ELR (cell line): ENCODE results near the gene PLBD2.

Experiments used
- DNase-seq: peaks from one replicate; pipeline ENCODE4 v3.0.0-alpha.2; 2015; ENCODE audit warnings: low read depth

Gene PLBD2

DNA sequence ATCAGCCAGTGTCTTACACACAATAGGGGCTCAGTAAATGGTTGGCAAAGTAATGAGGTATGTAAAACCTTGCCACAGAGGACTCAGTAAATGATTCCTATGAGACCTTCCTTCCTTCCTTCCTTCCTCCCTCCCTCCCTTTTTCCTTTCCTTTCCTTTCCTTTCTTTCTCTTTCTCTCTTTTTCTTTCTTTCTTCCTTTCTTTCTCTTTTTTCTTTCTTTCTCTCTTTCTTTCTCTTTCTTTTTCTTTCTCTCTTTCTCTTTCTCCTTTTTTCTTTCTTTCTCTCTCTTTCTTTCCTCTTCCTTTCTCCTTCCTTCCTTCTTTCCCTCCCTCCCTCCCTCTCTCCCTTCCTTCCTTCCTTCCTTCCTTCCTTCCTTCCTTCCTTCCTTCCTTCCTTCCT is 37.8 kb downstream of the PLBD2 start:
- DNase-seq = no peak

DNA sequence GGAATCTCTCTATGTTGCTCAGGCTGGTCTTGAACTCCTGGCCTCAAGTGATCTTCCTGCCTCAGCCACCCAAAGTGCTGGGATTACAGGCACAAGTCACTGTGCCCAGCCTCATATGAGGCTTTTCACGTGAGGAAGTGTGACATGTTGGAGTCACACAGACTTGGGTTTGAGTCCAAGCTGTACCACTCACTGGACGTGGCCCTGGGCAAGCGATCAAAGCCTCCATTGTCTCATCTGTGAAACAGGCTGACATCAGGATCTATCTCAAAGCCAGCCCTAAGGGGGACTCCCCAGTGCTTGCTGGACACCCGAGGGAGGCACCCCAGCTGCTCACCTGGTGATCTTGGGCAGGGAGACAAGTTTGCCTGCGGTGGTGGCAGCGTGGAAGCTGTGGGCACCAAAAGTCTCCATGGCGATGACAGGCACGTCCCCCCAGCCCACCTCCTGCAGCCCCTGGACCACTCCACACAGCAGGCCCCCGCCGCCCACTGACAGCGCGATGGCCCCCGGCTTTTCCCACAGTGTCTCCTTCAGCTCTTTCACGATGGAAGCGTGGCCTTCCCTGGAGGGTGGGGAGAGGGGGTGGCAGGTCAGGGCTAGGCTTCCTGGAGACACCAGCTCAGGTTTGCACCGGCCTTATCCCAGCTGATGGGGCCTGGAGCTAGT is 38.6 kb downstream of the PLBD2 start:
- no peak for DNase-seq

DNA sequence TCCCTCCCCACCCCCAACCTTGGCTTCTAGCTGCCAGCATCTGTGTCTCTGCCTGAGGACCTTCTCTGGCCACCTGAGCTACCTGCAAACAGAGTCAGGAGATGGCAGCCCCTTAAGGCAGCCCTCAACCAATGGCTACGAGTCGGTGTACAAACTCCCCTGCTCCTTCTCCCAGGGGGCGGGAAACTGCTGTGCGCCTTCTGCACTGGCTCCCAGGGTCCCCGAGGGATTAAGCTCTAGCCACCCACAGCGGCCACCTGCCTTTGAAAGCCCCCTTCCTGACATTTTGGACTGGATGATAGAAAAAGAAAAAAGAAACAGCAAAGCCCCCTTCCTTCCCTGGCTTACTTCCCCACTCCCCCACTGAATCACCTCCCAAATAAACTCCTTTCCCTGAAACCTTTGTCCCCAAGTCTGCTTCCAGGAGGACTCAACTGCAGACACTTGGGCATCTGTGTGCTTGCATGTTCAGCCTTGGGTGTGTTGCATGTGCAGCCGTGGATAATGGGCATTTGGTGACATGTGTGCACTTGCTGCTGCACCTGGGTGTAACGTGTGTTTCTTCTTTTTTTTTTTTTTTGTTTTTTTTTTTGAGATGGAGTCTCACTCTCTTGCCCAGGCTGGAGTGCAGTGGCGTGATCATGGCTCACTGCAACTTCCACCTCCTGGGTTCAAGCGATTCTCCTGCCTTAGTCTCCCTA is 39.3 kb downstream of the PLBD2 start:
- DNase-seq = no peak

DNA sequence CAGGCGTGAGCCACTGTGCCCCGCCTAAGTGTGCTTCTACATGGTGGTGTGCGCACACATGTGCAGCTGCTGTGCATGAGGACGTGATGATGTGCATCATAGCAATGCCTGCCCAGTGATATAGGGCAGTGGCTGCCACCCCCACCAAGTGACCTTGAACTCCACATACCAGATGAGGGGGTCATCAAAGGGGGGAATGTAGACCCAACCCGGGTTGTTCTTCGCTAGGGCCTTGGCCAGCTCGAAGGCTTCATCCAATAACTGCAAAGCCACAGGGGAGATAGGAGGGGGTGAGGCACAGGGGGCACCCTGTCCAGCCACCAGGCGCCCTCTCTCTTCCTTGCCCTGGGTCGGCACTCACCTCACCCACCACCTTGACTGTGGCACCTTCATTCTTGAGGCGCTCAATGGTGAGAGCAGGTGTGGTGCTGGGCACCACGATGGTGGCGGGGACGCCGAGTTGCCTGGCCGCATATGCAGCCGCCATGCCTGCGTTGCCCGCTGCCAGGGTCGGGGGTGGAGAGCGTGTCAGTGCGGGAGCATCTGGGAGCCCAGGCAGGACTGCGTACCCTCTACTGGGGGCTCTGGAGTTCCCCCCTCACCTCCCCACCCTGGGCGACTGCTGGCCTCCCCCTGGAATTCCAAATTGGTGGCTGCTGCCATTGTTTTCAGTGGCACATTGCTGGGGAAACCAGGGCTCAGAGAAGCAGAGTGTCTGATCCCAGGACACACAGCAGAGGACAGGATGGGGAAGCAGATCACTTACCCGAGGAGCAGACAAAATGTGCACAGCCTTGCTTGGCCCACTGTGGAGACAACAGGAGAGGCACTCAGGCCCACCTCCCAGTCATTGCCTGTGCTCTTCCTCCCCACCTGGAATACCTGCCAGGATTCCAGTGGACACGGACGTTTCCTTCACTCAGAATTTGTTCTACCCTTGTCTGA is 40.2 kb downstream of the PLBD2 start:
- DNase-seq = no peak

DNA sequence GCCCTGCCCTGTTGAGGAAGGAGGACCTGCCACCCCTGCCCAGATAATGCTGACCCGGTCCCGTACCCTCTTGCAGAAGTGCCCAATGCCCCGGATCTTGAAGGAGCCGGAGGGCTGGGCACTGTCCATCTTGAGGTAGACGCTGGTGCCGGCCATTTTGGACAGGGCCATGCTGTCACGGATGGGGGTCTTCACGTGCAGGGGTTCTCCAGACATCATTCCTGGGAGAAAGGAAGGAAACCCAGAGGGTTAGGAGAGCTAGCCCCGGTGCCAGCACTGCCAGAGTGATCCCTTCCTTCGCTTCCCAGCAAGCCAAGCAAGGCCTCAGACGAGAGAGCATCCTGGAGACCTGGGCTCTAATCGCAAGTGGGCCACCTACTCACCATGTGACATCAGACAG is 41.1 kb downstream of the PLBD2 start:
- no peak for DNase-seq

DNA sequence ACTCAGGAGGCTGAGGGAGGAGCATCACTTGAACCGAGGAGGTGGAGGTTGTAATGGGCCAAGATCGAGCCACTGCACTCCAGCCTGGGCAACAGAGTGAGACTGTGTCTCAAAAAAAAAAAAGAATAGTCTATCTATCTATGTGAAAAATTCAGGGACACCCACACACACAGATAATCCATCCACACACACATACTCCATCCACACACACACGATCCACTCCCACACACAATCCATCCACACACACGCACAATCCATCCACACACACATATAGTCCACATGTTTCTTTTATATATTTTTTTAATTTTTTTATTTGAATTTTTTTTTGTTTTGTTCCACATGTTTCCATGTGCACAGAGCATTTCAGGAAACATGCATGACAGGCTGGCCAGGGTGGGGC is 42.0 kb downstream of the PLBD2 start:
- no peak for DNase-seq

DNA sequence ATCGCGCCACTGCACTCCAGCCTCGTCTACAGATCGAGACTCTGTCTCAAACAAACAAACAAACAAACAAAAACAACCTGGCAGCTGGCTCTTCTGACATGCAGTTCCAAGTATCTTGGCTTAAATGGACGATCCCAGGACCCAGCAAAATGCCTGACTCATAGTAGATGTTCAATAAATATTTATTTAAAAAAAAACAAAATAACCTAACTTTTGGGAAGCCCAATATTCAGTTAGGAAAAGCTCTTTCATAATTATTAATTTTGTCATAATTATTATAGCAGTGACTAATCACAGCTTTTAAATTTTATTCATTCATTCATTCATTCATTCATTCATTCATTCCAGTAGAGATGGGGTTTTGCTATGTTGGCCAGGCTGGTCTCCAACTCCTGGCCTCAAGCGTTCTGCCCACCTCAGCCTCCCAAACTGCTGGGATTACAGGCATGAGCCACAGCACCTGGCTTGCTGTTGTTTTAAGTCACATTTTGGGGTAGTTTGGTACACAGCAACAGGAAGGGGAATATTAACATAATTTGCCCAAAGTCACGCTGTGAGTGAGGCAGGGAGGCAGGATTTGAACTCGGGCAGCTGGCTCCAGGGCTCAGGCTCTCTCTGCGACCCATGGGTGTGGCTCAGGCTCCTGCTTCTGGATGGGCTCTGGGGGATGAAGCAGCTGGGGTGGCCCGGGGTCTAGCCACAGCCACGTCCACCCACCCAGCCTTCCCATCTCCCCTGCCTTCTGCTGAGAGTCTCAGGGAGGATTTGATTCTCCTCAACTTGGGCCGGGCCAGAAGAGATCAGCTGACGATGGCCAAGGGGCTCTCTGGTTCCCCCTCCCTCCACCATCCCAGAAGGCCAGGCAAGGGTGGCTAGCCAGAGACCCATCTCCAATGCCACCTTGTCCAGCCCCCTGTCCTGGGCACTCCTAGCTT is 42.9 kb downstream of the PLBD2 start:
- DNase-seq = no peak

DNA sequence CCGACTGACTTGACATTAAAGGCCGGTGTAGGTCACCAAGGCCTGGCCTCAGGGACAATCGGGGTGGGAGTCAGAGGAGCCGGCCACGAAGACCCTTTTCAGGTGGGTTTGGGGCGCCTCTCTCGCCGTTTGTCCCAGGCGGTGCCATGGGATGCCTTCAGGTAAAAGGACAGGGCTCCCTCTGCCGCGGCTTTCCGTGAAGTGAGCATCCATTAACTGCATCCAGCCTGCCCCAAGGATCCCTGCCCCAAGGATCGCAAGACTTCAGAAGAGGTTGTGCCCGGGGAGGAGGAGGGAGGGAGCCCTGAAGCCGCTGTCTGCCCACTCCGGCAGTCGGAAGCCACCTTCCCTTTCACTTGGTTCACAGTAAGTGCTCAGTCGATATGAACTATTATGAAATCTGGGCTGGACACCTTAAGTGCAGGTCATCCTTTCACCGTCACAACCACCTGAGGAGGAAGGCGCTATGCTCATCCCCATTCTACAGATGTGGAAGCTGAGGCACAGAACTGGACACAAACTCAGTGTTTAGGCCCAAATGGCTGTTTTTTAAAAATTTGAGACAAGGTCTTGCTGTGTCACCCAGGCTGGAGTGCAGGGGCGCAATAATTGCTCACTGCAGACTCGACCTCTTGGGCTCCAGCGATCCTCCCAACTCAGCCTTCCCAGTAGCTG is 44.3 kb downstream of the PLBD2 start:
- no peak for DNase-seq

DNA sequence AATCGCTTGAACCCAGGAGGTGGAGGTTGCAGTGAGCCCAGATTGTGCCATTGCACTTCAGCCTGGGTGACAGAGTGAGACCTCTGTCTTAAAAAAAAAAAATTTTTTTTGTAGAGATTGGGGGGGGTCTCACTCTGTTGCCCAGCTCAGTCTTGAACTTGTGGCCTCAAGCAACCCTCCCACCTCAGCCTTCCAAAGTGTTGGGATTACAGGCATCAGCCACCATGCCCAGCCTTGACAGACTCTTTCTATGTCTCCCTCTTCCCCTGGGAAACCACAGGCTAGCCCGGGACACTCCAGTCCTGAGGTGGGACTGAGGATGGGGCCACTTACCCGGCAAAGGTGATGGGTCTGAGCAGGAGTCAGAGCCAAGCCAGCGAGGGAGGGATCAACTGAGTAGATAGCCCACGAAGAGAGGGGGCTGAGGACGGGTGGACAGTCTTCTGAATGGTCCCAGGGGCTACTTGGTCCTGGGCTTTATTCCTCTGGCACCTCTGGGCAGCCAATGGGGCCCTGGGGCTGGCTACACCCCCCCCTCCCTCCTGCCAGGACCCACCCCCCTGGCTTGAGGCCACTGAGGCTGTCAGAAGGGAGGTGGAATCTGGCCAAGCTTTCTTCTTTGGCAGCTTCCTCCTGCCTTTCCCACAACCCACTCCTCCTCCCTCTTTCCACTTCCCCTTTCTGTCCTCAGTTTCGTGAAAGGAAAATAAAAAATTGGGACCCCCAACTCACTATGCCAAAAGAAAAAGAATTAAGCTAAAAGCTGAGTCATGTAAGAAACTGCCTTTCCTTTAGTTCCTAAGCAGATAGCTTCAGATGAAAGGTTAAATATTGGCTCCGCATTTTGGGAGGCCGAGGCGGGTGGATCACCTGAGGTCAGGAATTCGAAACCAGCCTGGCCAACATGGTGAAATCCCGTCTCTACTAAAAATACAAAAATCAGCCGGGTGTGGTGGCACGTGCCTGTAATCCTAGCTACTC is 45.3 kb downstream of the PLBD2 start, which contains the start of gene SDS:
Gene SDS (minus strand): TSS at position 453 of the 981 bp plus-strand sequence. CDS start 4,179 bp downstream, outside the sequence.
- no peak for DNase-seq

DNA sequence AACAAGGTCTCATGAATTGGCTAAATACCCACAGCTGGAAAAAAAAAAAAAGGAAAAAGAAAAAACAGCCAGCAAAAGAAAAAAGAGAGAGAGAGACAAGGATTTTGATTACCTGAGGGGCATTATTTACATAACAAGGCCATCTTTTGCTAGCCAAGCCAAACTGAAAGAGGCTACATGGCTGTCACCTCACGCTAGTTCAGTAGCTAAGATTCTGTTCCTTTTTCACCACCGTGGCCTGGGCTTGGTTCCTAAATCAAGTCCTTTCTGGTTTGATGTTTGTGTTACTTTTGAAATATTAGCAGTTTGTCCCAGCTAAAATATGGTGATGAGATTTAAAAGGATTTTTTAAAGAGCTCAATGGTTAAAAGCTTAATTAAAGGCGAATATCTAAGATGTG is 47.3 kb downstream of the PLBD2 start:
- DNase-seq = no peak

DNA sequence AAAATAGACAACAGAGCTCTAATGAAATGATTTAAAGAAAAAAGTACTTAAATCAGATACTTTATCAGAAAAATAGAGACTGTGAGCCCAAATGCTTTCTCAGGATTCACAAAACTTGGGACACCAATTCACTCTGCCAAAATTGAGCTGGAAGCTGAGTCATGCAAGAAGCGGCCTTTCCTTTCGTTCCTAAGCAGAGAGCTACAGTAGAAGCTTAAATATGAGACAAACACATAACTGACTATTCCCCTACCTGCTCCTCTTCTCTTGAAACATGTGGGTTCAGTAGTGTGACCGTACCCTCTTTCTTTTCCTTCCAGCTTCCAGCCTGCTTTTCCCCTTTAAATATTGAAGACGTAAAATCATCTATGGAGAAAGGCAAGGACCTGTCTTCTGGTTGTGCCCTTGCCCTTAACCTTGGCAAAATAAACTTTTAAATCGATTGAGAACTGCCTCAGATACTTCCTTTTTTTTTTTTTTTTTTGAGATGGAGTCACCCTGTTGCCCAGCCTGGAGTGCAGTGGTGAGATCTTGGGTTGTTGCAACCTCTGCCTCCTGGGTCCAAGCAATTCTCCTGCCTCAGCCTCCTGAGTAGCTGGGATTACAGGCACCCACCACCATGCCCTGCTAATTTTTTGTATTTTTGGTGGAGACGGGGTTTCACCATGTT is 49.7 kb downstream of the PLBD2 start:
- DNase-seq = peak; percentile 37

DNA sequence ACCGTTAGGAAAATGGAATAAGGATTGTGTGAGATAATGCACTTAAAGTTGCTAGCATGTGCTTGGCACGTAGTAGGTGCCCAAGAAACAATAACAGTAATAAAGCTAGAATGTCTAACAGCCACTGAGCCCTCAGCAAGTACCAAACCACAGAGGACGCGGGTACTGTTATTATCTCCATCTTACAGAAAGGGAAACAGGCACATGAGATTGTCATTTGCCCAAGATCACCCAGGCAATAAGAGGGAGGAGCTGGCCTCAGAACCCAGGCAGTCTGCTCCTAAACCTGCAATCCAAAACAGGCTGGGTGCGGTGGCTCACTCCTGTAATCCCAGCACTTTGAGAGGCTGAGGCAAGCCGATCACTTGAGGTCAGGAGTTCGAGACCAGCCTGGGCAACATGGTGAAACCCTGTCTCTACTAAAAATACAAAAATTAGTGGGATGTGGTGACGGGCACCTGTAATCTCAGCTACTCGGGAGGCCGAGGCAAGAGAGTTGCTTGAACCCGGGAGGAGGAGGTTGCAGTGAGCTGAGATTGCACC is 50.4 kb downstream of the PLBD2 start:
- DNase-seq = no peak

DNA sequence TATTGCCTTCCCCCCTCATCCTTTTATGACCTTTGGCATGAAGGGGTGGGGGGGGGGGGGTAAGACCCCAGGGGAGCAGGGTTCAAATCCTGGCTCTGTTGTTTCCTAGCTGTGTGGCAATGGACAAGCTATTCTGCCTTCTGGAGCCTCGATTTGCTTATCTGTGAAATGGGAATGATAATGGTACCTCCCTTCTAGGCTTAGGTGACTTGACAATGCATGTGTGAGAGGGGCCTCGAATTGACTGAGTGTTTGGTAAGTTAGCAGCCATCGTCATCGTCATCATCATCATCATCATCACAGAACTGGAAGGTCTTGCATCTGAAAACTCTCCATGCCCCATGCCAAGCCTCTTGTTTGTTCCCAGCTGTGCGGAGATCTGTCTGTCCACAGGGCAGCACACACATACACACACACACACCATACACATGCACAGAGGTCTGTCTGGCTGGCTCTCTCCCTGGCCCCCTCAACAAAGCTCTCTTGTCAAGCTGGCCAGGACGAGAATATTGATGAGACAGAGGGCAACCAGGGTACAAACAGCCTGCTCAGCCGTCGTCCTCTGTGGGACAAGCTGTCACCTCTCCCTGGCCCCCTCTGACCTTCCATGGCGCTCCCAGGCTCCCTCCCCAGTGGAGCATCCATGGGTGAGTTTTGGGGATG is 51.2 kb downstream of the PLBD2 start:
- DNase-seq = no peak

DNA sequence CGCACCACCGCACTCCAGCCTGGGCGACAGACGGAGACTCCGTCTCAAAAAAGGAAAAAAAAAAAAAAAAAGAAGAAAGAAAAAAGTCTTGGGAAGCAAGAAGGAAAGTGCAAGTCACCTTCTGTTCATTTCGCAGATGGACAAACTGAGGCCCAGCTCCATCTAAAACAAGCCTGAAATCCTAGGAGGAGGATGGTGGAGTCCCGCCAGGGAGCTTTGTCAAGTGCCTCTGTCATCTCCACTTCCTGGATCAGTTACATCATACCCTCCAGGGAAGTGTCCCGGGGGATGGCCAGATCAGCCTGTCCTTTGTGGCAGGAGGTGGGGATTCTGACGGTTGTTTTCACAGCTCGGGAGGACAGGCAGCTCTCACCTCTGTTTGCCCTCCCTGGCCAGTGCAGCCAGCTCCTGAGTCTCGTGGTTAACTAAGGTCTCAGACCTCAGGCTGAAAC is 55.1 kb downstream of the PLBD2 start:
- DNase-seq = peak; percentile 40

DNA sequence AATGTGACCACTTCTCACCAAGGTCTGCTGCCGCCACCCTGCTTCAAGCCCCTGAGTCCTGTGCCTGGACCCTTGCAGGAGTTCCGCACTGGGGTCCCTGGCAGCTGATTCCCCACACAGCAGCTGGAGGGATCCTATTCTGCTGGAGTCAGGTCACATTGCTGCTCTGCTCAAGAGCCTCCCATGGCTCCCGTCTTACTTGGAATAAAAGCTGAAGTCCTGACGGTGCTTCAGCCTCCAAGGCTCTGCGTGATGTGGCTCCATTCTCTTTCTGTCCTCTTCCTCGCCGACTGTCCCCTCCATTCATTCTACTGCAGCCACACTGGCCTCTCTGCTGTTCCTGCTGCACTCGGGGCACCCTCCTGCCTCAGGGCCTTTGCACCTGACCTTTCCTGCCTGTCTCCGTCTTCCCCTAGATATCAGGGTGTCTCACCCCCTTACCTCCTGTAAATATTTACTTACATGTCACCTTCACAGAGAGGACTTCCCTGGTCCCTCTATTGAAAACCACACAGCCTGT is 56.2 kb downstream of the PLBD2 start:
- DNase-seq = no peak

DNA sequence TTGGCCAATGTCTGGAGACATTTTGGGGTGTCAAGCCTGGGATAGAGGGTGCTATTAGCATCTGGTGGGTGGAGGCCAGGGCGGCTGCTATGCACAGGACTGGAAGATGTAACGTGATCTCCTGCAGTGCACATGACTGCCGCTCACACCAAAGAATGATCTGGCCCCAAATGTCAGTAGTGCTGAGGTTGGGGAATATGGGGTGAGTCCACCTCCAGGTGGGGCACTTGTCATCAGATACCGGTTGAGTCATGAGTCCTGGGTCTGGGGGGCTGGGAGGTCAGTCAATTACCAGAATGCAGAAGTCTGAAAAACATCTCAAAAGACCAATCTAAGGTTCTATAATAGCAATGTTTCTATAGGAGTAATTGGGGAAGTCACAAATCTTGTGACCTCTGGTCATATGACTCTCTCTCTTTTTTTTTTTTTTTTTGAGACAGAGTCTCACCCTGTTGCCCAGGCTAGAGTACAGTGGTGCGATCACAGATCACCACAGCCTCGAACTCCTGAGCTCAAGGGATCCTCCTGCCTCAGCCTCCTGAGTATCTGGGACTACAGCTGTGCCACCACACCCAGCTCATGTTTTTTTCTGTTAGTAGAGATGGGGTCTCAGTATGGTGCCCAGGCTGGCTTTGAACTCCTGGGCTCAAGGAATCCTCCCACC is 57.8 kb downstream of the PLBD2 start:
- peak; percentile 37 for DNase-seq

DNA sequence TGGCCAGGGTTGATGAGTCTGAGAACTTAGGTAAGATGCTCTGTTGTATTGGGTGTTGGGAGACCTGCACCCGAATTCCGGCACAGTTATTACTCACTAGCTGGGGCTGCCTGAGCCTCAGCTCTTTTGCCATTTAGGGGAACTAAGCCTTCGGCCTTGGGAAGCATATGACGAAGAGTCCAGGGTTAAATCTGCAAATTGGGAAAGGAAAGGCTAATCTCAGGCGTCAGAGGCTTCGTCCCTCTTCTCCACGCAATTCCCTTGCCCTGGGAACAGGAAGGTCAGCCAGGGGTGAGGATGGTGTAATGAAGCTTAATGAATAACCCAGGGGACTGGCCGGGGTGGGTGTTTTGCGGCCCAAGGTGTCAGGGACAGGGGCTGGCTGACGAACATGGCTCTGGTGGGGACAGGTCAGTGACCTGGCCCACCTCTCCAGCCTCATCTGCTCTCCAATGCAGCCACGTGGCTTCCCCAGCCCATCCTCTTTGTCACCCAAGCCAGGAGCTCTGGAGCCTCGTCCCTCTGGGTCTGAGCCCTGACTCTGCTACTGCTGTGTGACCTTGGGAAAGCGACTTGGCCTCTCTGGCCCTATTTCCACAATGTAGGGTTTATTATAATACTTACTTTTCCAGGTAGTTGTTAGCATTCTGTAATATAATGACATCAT is 60.0 kb downstream of the PLBD2 start:
- no peak for DNase-seq
